Fibroblast of skin of right biceps (primary cell): ENCODE measurements around the gene TKT.

ENCODE experiments used
- DNase-seq: peaks from one replicate; pipeline ENCODE4 v3.0.0-alpha.2; 2013

The TKT gene

DNA sequence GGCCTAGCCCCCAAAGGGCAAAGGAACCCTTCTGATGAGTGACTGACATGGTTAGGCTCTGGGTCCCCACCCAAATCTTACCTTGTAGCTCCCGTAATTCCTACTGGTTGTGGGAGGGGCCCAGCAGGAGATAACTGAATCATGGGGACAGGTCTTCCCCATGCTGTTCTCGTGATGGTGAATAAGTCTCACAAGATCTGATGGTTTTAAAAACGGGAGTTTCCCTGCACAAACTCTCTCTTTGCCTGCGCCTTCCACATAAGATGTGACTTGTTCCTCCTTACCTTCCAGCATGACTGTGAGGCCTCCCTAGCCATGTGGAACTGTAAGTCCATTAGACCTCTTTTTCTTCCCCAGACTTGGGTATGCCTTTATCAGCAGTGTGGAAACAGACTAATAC, 16.9 kb downstream of the TKT start:
- DNase-seq = no peak

DNA sequence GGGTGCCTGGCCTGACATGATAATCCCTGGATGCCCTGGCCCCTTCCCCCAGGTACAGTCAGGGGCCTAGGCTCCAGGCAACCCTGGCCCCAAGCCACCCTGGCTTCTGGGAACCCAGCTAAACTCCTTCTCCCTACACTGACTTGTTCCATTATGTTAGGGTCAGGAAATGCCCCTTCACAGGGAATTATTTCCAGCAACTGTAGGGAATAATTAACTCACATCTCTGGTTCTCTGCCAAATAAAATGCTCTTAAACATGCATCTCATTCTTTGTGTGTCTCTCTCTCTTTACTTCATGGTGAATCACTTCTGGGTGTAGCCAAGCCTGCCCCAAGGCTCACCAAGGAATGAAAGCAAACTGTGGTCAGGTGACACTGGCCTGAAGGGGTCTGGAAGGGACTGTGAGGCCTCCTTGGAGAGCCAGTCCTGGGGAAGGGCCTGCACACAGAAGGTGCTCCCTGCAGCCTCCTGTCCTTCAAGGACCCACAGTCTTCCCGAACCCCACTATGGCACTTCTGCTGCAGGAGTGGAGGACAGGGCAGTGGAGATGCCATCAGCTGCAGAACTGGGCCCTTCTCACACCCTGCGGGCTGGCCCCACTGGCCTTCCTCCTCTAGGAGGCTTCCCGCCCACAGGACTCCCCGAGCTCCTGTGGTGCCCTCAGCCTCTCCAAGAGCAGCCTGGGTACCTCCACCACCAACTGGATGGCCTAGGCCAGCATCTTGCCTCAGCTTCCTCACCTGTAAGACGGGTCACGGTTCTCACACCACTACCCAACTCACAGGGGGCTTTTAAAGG, 17.6 kb downstream of the TKT start:
- peak; percentile 96 for DNase-seq

DNA sequence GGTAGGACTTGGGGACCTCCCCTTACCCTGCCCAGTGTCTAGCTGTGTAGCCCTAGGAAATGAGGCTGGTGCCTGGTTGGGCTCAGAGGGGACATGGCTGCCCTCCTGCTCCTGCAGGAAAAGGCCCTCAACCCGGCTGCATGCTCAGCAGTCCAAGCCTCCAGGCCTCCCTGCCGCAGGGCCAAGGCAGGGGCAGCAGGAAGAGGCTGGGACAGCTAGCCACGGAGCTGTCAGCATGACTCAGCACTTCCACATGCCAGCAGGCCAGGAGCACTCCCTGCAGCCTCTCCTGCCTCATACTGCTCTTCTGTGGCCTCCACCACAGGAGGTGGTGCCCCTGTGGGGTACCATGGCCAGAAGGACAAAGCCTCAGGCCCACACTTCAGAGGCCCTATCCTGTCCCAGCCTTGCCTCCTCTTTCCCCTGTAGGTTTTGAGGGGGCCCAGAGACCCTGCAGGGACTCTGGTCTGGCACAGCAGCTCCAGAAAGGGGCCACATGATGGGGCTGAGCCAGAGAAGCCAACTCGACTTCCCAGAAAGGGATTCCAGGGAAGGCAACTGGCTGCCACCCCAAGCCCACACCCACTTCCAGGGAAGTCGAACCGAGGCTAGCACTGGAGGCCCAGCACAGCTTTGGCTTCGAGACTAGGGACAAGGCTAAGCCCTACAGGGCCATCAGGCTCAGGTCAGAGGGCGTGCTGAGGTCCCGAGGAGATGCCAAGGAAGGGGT, 19.5 kb downstream of the TKT start:
- peak; percentile 86 for DNase-seq

GRCh38 chr3:53235545-53235944, 20.3 kb downstream of the TKT start:
- DNase-seq = no peak

DNA sequence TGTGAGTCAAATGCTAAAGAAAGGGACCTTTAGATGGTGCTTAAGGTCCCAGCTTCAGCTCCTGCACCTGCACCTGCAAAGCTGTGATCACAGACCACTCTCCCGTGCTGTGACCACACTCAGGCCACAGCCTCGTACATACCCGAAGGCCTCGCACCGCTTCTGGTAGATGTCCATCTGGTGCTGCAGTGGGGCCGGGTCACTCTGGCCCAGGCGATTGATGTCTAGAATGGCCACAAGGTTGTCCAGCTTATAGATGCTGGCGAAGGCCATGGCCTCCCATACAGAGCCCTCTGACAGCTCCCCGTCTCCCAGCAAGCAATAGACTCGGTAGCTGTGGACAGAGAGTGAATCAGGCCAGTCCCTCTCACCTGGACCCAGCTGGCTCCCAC, 21.0 kb downstream of the TKT start:
- DNase-seq = no peak

GRCh38 chr3:53234130-53234840, 21.5 kb downstream of the TKT start:
- no peak for DNase-seq

- no peak for DNase-seq
These were observed 23.0 kb downstream of the TKT start for GRCh38 chr3:53232641-53233377.

DNA sequence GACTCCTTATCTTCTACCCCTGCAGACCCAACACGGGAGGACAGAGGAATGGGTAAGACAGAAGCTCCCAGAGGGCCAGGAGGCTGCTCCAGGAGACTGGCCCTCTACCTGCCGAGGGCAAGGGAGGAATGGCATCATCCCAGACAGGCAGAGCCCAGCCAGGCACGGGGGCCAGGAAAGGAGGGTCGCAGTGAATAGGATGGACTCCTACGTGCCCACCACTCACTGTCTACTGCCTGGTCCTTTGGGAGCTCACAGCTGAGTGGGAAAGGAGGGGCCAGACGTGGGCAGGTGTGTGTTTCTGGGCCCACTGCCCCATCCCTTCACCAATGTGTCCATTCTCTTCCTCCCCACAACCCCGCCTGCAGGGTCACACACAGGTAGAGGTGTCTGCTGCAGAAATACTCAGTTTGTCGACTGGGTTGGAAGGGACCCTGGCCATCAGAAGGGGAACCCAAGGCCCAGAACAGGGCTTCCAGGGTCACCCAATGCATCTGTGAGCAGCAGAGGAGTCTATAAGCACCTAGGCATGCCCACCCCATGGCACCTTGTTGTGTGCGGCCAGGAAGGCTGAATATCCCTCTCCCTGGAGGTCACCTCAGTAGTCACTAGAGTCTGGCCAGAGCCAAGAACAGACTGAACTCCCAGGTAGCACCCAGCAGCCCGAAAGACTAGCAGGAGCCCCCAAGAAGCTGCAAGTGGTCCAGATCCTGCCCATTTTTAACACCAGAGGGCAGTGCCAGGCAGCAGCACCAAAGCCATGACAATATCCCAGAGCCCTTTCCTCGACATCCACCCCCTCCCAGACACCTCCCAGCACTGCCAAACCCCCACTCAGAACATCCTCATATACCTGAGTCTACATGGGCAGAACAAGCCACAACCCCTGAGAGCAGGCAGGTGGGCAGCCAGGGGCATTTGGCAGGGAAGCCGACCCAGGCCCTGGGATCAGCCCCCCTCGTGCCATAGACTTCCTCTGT, 24.0 kb downstream of the TKT start:
- no peak for DNase-seq

- no peak for DNase-seq
These were observed 25.0 kb downstream of the TKT start for GRCh38 chr3:53230789-53231188.

- DNase-seq = no peak
These were observed 25.7 kb downstream of the TKT start for GRCh38 chr3:53230041-53230621.

- DNase-seq = no peak
These were observed 26.2 kb downstream of the TKT start for GRCh38 chr3:53229606-53230005.

- DNase-seq = no peak
These were observed 26.7 kb downstream of the TKT start for GRCh38 chr3:53229171-53229570.

GRCh38 chr3:53227993-53228885, 27.6 kb downstream of the TKT start:
- no peak for DNase-seq

DNA sequence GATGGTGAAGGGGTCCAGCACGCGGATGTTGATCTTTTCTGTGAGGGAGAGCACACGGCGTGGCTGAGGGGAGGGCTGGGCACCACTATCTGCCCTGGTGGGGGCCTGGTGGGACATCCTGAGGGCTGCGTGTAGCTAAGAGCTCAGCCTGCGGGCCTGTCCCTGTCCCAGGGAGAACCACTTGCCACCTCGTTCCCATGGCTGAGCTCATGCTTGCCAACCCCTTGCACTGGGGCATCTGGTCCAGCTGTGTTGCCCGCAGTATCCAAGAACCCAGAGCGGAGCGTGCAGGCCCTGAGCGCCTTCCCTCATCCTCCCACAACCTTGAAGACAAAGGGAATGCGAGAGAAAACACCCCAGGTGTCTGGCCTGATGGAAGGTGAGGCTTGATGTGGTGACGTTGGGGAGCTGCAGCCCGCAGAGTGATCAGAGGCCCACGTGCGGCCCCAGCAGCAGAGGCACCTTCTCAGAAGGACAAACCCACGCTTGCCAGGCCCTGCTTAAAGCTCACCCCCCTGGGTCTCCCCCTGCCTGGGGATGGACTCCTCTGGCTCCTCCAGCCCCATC, 28.9 kb downstream of the TKT start:
- DNase-seq = no peak

- no peak for DNase-seq
These were observed 29.5 kb downstream of the TKT start for GRCh38 chr3:53226142-53226840.

DNA sequence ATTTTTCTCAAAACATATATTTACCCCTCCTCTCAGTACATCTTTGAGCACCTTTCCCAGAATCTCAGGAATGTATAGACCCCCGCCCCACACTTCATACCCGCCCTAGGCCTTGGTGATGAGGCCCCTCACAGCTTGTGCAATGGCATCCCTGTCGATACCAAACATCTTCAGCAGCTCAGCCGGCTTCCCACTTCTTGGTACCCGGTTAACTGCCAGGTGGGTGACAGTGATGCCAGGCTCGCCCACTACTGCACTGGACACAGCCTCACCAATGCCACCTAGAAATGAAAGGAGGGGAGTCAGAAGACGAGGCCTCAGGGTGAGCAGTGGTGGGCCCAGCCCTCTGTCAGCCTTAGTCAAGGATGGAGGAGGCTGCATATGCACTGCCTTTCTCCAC, 30.2 kb downstream of the TKT start:
- DNase-seq = no peak

- no peak for DNase-seq
These were observed 30.6 kb downstream of the TKT start for GRCh38 chr3:53225181-53225580.

GRCh38 chr3:53224536-53224935, 31.3 kb downstream of the TKT start:
- no peak for DNase-seq

DNA sequence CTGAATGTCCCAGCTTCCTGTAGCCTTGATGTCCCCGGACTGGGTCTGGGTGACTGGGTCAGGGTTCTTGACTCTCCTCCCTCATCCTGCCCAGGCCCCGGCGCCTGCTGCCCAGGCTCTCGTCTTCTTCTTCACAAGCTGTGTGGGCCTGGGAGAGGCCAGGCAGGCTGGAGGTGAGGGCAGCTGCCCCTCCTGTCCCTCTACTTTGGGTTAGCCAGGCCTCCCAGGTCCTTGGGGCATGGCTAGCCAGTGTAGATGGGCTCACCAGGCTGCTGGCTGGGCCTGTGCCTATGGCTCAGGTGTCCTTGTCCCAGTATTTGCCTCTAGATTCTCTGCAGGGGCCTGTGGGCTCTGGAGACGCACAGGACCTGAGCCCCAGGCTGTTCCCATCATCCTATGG, 31.8 kb downstream of the TKT start:
- no peak for DNase-seq
